GM21360 (cell line): ENCODE results near the gene TGIF2.
"Not testable (repeated sequence)": the region's sequence is repeated elsewhere in the genome, so short reads cannot be mapped to it uniquely, and the experiment has no call there.

Source experiments
- ATAC-seq: cut with Tn5 transposase; IDR thresholded peaks from one replicate; pipeline ENCODE4 v1.9.1; 2021; ENCODE audit warnings: mild to moderate bottlenecking, moderate library complexity; ENCODE audit not compliant: unreplicated experiment

TGIF2 gene

GRCh38 chr20:36546111-36546736, 27.2 kb upstream of the TGIF2 start:
- no peak for ATAC-seq

GRCh38 chr20:36547186-36548005, 26.0 kb upstream of the TGIF2 start:
- no peak for ATAC-seq

GRCh38 chr20:36548006-36548315, 25.4 kb upstream of the TGIF2 start:
- no peak for ATAC-seq

GRCh38 chr20:36548704-36549627, 24.4 kb upstream of the TGIF2 start:
- ATAC-seq, result no peak

GRCh38 chr20:36549628-36549941, 23.8 kb upstream of the TGIF2 start:
- ATAC-seq, result no peak

GRCh38 chr20:36549942-36550789, 23.2 kb upstream of the TGIF2 start:
- ATAC-seq, result no peak

GRCh38 chr20:36550790-36551299, 22.6 kb upstream of the TGIF2 start:
- no peak for ATAC-seq

GRCh38 chr20:36555248-36555647, 18.1 kb upstream of the TGIF2 start:
- ATAC-seq, result no peak

- no peak for ATAC-seq
Observed at GRCh38 chr20:36562724-36563123, 10.7 kb upstream of the TGIF2 start.

- no peak for ATAC-seq
Observed at GRCh38 chr20:36563374-36563773, 10.0 kb upstream of the TGIF2 start.

GRCh38 chr20:36564078-36564725, 9.2 kb upstream of the TGIF2 start:
- not testable (repeated sequence) for ATAC-seq

- not testable (repeated sequence) for ATAC-seq
Observed at GRCh38 chr20:36564726-36565121, 8.7 kb upstream of the TGIF2 start.

GRCh38 chr20:36565520-36565919, 7.9 kb upstream of the TGIF2 start:
- ATAC-seq, result no peak

GRCh38 chr20:36569847-36570429, 3.5 kb upstream of the TGIF2 start:
- ATAC-seq, result no peak

GRCh38 chr20:36571564-36572504, 1.6 kb upstream of the TGIF2 start:
- no peak for ATAC-seq

GRCh38 chr20:36572701-36573102, 695 bp upstream of the TGIF2 start:
- no peak for ATAC-seq

GRCh38 chr20:36573798-36574365, 485 bp downstream of the TGIF2 start:
- ATAC-seq, result no peak
